ENCODE measurements around the gene GSTM3. TPM values are rescaled to one million over a fixed set of nuclear protein-coding genes. Genes with fewer than 3 reads are reported as not detected.
"Not testable (repeated sequence)": the region's sequence is repeated elsewhere in the genome, so short reads cannot be mapped to it uniquely, and the experiment has no call there.

GSTM3 gene
- total RNA-seq, 1 donor from 2014 or later: 55.2 TPM

DNA sequence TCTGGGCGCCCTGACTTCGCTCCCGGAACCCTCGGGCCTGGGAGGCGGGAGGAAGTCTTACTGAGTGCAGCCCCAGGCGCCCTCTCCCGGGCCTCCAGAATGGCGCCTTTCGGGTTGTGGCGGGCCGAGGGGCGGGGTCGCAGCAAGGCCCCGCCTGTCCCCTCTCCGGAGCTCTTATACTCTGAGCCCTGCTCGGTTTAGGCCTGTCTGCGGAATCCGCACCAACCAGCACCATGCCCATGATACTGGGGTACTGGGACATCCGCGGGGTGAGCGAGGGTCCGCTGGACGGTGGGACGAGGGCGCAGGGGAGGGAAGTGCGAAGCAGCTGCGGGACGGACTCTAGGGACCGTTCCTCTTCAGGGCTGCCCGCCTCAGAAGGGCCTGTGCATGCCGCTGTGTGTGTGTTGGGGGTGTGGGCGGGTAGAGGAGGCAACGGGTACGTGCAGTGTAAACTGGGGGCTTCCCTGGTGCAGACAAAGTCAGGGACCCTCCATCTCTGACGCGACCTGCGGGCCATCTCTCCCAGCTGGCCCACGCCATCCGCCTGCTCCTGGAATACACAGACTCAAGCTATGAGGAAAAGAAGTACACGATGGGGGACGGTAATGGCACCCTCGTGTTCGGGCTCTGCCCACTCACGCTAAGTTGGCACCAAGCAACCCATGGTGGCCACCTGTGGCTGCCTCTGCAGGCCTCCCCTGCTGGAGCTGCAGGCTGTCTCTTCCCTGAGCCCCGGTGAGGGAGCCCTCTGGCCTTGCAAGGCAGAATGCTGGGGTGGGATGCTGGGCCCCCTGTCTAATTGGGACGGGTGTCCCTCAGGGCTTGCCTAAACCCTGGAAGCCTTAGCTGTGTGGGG is 53.0 kb downstream of the GSTM3 start, which contains the start of gene GSTM1:
GSTM1 (plus strand) TSS at position 177 of the 859 bp plus-strand sequence; CDS start at position 234, 57 bp downstream.
- peak within 1 kb of the TSS; percentile 74 for H3K4me3 Mint-ChIP-seq
- peaks cover 6% of the 10 kb centered on the region for H3K4me1 Mint-ChIP-seq
- DNase-seq (ENCODE audit: low spot score in 2 of 2, unreplicated experiment in 2 of 2): peak; percentile 44 to 63
- H3K9me3 Mint-ChIP-seq: no peaks in the 10 kb centered on the region
- no peaks in the 10 kb centered on the region for H3K36me3 Mint-ChIP-seq
- no peaks in the 10 kb centered on the region for H3K27me3 Mint-ChIP-seq (ENCODE audit: low read depth)
- TF ChIP-seq, protein P1, sequence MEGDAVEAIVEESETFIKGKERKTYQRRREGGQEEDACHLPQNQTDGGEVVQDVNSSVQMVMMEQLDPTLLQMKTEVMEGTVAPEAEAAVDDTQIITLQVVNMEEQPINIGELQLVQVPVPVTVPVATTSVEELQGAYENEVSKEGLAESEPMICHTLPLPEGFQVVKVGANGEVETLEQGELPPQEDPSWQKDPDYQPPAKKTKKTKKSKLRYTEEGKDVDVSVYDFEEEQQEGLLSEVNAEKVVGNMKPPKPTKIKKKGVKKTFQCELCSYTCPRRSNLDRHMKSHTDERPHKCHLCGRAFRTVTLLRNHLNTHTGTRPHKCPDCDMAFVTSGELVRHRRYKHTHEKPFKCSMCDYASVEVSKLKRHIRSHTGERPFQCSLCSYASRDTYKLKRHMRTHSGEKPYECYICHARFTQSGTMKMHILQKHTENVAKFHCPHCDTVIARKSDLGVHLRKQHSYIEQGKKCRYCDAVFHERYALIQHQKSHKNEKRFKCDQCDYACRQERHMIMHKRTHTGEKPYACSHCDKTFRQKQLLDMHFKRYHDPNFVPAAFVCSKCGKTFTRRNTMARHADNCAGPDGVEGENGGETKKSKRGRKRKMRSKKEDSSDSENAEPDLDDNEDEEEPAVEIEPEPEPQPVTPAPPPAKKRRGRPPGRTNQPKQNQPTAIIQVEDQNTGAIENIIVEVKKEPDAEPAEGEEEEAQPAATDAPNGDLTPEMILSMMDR (IDR thresholded peaks at IDR 0.05; ENCODE audit: unreplicated experiment): no peak
- peak within 1 kb of the TSS; percentile 95 for H3K27ac Mint-ChIP-seq

DNA sequence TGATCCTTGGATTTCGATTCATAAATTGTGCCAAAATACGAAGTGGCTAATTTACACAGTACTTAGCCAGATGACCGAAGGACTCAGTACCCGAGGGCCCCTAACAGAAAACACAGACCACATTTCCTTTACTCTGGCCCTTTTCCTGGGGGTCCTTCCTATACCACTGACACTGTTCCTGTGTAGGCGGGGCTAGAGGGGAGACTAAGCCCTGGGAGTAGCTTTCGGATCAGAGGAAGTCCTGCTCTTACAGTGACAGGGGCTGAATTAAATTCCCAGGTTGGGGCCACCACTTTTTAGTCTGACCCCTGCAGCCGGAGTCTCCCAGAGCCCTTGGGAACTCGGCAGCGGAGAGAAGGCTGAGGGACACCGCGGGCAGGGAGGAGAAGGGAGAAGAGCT is 53.7 kb downstream of the GSTM3 start:
- not testable (repeated sequence) for H3K27me3 Mint-ChIP-seq (ENCODE audit: low read depth); H3K4me1 Mint-ChIP-seq; DNase-seq (ENCODE audit: low spot score in 2 of 2, unreplicated experiment in 2 of 2); H3K9me3 Mint-ChIP-seq; H3K36me3 Mint-ChIP-seq
- peak overlapping the region; percentile 74 for H3K4me3 Mint-ChIP-seq
- H3K27ac Mint-ChIP-seq: peak overlapping the region; percentile 95

DNA sequence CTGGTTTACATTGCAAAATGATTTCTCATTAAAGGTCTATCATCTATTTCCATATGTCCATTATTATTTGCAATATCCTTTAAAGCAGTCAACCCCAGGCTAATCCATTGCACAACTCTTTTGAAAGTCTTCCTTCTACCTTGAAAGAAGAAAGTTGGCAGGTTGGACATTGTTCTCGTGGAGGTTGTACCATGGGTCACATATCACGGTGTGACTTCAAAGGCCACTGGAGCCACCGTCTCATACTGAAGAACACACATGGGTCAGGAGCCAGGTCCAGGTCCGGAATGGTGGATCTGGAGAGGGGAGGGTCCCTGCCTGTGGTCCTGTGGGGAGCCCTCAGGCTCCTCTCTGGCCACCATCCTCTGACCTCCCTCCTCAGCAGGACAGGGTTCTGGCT is 54.9 kb downstream of the GSTM3 start:
- not testable (repeated sequence) for H3K4me3 Mint-ChIP-seq; H3K27me3 Mint-ChIP-seq (ENCODE audit: low read depth); H3K4me1 Mint-ChIP-seq; H3K27ac Mint-ChIP-seq; H3K9me3 Mint-ChIP-seq; H3K36me3 Mint-ChIP-seq; DNase-seq (ENCODE audit: low spot score in 2 of 2, unreplicated experiment in 2 of 2)

DNA sequence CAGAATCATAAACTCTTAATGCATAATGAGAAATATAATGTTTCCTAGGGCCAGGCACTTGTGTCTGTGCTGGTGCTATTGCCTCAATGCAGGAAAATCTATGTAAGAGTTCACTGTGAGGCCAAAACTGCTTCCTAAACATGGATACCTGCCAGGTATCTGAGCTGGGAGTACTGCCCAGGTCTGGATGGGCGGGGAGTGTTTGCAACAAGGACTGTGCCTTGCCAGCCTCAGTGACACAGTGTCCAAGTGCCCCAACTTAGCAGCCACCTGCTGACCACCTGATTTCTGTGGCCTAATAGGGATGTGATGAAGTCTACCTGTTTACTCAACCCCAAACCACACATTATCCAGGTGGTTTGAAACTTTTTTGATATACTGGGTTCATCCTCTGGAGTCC is 55.4 kb downstream of the GSTM3 start:
- not testable (repeated sequence) for H3K4me1 Mint-ChIP-seq; H3K9me3 Mint-ChIP-seq; H3K27me3 Mint-ChIP-seq (ENCODE audit: low read depth); H3K27ac Mint-ChIP-seq; DNase-seq (ENCODE audit: low spot score in 2 of 2, unreplicated experiment in 2 of 2); H3K4me3 Mint-ChIP-seq; H3K36me3 Mint-ChIP-seq

DNA sequence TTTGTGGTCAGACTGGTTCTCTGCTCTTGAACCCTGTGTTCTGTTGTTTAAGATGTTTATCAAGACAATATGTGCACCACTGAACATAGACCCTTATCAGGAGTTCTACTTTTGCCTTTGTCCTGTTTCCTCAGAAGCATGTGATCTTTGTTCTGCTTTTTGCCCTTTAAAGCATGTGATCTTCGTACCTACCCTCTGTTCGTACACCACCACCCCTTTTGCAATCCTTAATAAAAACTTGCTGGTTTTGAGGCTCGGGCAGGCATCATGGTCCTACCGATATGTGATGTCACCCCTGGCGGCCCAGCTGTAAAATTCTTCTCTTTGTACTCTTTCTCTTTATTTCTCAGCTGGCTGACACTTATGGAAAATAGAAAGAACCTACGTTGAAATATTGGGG is 56.1 kb downstream of the GSTM3 start:
- not testable (repeated sequence) for H3K36me3 Mint-ChIP-seq; H3K4me1 Mint-ChIP-seq; H3K4me3 Mint-ChIP-seq; DNase-seq (ENCODE audit: low spot score in 2 of 2, unreplicated experiment in 2 of 2); H3K27ac Mint-ChIP-seq; H3K9me3 Mint-ChIP-seq; H3K27me3 Mint-ChIP-seq (ENCODE audit: low read depth)

Other genes starting within 250 kb of the GSTM3 start
- gene CYB561D1, start 246.9 kb downstream of the GSTM3 start, total RNA-seq: 9.5 to 11.7 TPM (median 10.6 TPM) in 3 replicates
- 5.0 to 5.4 TPM (median 5.1 TPM) in 3 replicates for gene AMIGO1, start 231.3 kb downstream of the GSTM3 start, total RNA-seq
- not detected in 3 replicates for gene GPR61, start 201.2 kb downstream of the GSTM3 start, total RNA-seq
- 7.8 to 8.2 TPM (median 8.2 TPM) in 3 replicates for gene GNAI3, start 192.4 kb downstream of the GSTM3 start, total RNA-seq
- 0.36 TPM in 1 of 3 replicates, not detected in the others for gene GNAT2, start 121.4 kb downstream of the GSTM3 start, total RNA-seq
- gene AMPD2, start 121.2 kb downstream of the GSTM3 start, total RNA-seq: 133 to 141 TPM (median 134 TPM) in 3 replicates
- 23.4 to 24.9 TPM (median 23.7 TPM) in 3 replicates for gene GSTM4, start 84.9 kb downstream of the GSTM3 start, total RNA-seq
- gene GSTM2, start 73.0 kb downstream of the GSTM3 start, total RNA-seq: 169 to 186 TPM (median 177 TPM) in 3 replicates
- gene GSTM1, start 53.2 kb downstream of the GSTM3 start, total RNA-seq: 48.8 to 54.2 TPM (median 52.3 TPM) in 3 replicates
- gene GSTM5, start 28.8 kb downstream of the GSTM3 start, total RNA-seq: 0.24 to 0.29 TPM (median 0.25 TPM) in 3 replicates
- 0.13 to 0.34 TPM in 2 of 3 replicates, not detected in the other for gene EPS8L3, start 22.9 kb upstream of the GSTM3 start, total RNA-seq
- gene CSF1, start 169.8 kb upstream of the GSTM3 start, total RNA-seq: 27.1 to 28.9 TPM (median 27.4 TPM) in 3 replicates
- 98.7 to 102 TPM (median 102 TPM) in 3 replicates for gene AHCYL1, start 243.7 kb upstream of the GSTM3 start, total RNA-seq